Stimulated activated CD4-positive, alpha-beta T cell treated with anti-CD3 and anti-CD28 coated beads, Interleukin-1b, Interleukin-23, amount 100 ng/mL, for 1 hour (primary cell): ENCODE measurements around the gene INAFM2.

ENCODE experiments used
- DNase-seq, 2 donors: peaks; one replicate each; pipeline ENCODE4 v3.0.0-alpha.2; 2020; ENCODE audit warnings: low read depth in 2 of 2

The INAFM2 gene

GRCh38 chr15:40323239-40323952 lies at the start of gene INAFM2:
TSS of gene INAFM2 (plus strand) at chr15:40323692. CDS start at chr15:40324056, 364 bp downstream.
- DNase-seq, result peak; percentile 69 to 81

- DNase-seq, result peak; percentile 76 to 87
Observed at GRCh38 chr15:40274350-40275274, 48.9 kb upstream of the INAFM2 start.

- DNase-seq, result no peak
Observed at GRCh38 chr15:40275523-40275922, 48.0 kb upstream of the INAFM2 start.

- DNase-seq, result no peak
Observed at GRCh38 chr15:40275954-40276353, 47.5 kb upstream of the INAFM2 start.

- DNase-seq, result no peak
Observed at GRCh38 chr15:40276927-40277326, 46.6 kb upstream of the INAFM2 start.

- no peak for DNase-seq
Observed at GRCh38 chr15:40277471-40277870, 46.0 kb upstream of the INAFM2 start.

- no peak for DNase-seq
Observed at GRCh38 chr15:40278026-40278425, 45.5 kb upstream of the INAFM2 start.

- peak; percentile 22 to 65 for DNase-seq
Observed at GRCh38 chr15:40279437-40280141, 43.9 kb upstream of the INAFM2 start.

- no peak for DNase-seq
Observed at GRCh38 chr15:40280260-40281056, 43.0 kb upstream of the INAFM2 start.

GRCh38 chr15:40281057-40281800 lies 42.3 kb upstream of the INAFM2 start:
- no peak for DNase-seq

GRCh38 chr15:40281801-40282146 lies 41.7 kb upstream of the INAFM2 start:
- no peak for DNase-seq

GRCh38 chr15:40282147-40282868 lies 41.2 kb upstream of the INAFM2 start:
- DNase-seq, result no peak

- no peak for DNase-seq
Observed at GRCh38 chr15:40282869-40283614, 40.5 kb upstream of the INAFM2 start, which contains the start of gene ANKRD63. TSS of gene ANKRD63 (minus strand) at chr15:40283064. CDS start at chr15:40282586, 478 bp downstream.

GRCh38 chr15:40283615-40284300 lies 39.7 kb upstream of the INAFM2 start:
- no peak for DNase-seq

- no peak for DNase-seq
Observed at GRCh38 chr15:40285151-40285550, 38.3 kb upstream of the INAFM2 start.

GRCh38 chr15:40285554-40286011 lies 37.9 kb upstream of the INAFM2 start:
- DNase-seq, result no peak

GRCh38 chr15:40286061-40286532 lies 37.4 kb upstream of the INAFM2 start:
- no peak for DNase-seq

GRCh38 chr15:40286794-40287193 lies 36.7 kb upstream of the INAFM2 start:
- no peak for DNase-seq
